ENCODE results near the gene AKT2.

AKT2 gene

GRCh38 chr19:40216013-40216776 is 69.0 kb downstream of the AKT2 start:
- no peak for DNase-seq

- DNase-seq: no peak
Observed at GRCh38 chr19:40214936-40215335, 70.2 kb downstream of the AKT2 start.

GRCh38 chr19:40213882-40214570 is 71.1 kb downstream of the AKT2 start:
- no peak for DNase-seq

GRCh38 chr19:40213251-40213829 is 71.8 kb downstream of the AKT2 start:
- DNase-seq: no peak

GRCh38 chr19:40210889-40211288 is 74.3 kb downstream of the AKT2 start:
- no peak for DNase-seq

GRCh38 chr19:40208602-40209001 is 76.5 kb downstream of the AKT2 start:
- DNase-seq: no peak

- no peak for DNase-seq
Observed at GRCh38 chr19:40205760-40206159, 79.4 kb downstream of the AKT2 start.

- no peak for DNase-seq
Observed at GRCh38 chr19:40204381-40204780, 80.8 kb downstream of the AKT2 start.

GRCh38 chr19:40200341-40201099 is 84.6 kb downstream of the AKT2 start:
- DNase-seq: no peak

GRCh38 chr19:40198272-40198990 is 86.7 kb downstream of the AKT2 start:
- DNase-seq: no peak

- no peak for DNase-seq
Observed at GRCh38 chr19:40193587-40193849, 91.6 kb downstream of the AKT2 start.

GRCh38 chr19:40192758-40193586 is 92.2 kb downstream of the AKT2 start:
- no peak for DNase-seq

GRCh38 chr19:40191836-40192646 is 93.1 kb downstream of the AKT2 start:
- peak; percentile 54 for DNase-seq

- peak; percentile 87 for DNase-seq
Observed at GRCh38 chr19:40190891-40191835, 94.0 kb downstream of the AKT2 start, which contains the start of gene MAP3K10. MAP3K10 (plus strand) TSS chr19:40191426; CDS start chr19:40192032, 606 bp downstream.

GRCh38 chr19:40184273-40184672 is 100.9 kb downstream of the AKT2 start:
- DNase-seq: no peak

Data from NCI-H345 (cell line).